ENCODE measurements around the gene KRTAP5-3.

GRCh38 chr11:1622086-1622485, 13.8 kb upstream of the KRTAP5-3 start, which contains the start of gene KRTAP5-4:
- TF ChIP-seq CTCF (IDR thresholded peaks at IDR 0.05; ENCODE audit: poor library complexity, severe bottlenecking): no peak
- no peak for TF ChIP-seq EZH2 (IDR thresholded peaks at IDR 0.05; ENCODE audit: borderline replicate concordance, insufficient read depth, low read length, poor library complexity, severe bottlenecking)
- TF ChIP-seq REST (IDR thresholded peaks at IDR 0.05; ENCODE audit: borderline replicate concordance): no peak
- no peak for TF ChIP-seq EP300 (conservative IDR thresholded peaks at IDR 0.05; ENCODE audit: poor library complexity, severe bottlenecking)
- TF ChIP-seq TAF1 (IDR thresholded peaks at IDR 0.05; ENCODE audit: low read depth): no peak
- TF ChIP-seq MXI1 (conservative IDR thresholded peaks at IDR 0.05; ENCODE audit: poor library complexity, severe bottlenecking): no peak
- no peak for TF ChIP-seq POLR2AphosphoS5 (IDR thresholded peaks at IDR 0.05)
- no peak for TF ChIP-seq SMC3 (conservative IDR thresholded peaks at IDR 0.05; ENCODE audit: poor library complexity)
- TF ChIP-seq RAD21 (conservative IDR thresholded peaks at IDR 0.05): no peak
